Limb (tissue), 2 donors: ENCODE data around the gene SIK2.
"Not testable (repeated sequence)": the region's sequence is repeated elsewhere in the genome, so short reads cannot be mapped to it uniquely, and the experiment has no call there.

Experiments
- DNase-seq, 2 donors: peaks; one replicate each; pipeline ENCODE4 v3.0.0-alpha.2; 2016; ENCODE audit errors: extremely low spot score in 2 of 2

The SIK2 gene

GRCh38 chr11:111759376-111759775, 157.1 kb downstream of the SIK2 start:
- DNase-seq, result no peak

GRCh38 chr11:111759778-111760407, 157.6 kb downstream of the SIK2 start:
- DNase-seq, result no peak

GRCh38 chr11:111761036-111761435, 158.8 kb downstream of the SIK2 start:
- no peak for DNase-seq

GRCh38 chr11:111762526-111762925, 160.3 kb downstream of the SIK2 start:
- no peak for DNase-seq

- no peak for DNase-seq
Observed at GRCh38 chr11:111762981-111763643, 160.9 kb downstream of the SIK2 start.

- no peak for DNase-seq
Observed at GRCh38 chr11:111764621-111765020, 162.4 kb downstream of the SIK2 start.

- DNase-seq, result no peak
Observed at GRCh38 chr11:111765320-111765983, 163.2 kb downstream of the SIK2 start.

- peak; percentile 83 to 92 for DNase-seq
Observed at GRCh38 chr11:111765984-111766833, 164.0 kb downstream of the SIK2 start, which contains the start of gene PPP2R1B. Gene PPP2R1B, minus strand, starts transcription at chr11:111766389. Its CDS starts 28 bp downstream, at chr11:111766361.

- DNase-seq, result no peak
Observed at GRCh38 chr11:111766834-111767142, 164.5 kb downstream of the SIK2 start.

- no peak for DNase-seq
Observed at GRCh38 chr11:111770581-111771134, 168.4 kb downstream of the SIK2 start.

GRCh38 chr11:111771205-111771604, 169.0 kb downstream of the SIK2 start:
- DNase-seq, result not testable (repeated sequence)

- DNase-seq, result no peak
Observed at GRCh38 chr11:111772535-111772934, 170.3 kb downstream of the SIK2 start.

- DNase-seq, result peak; percentile 29 to 40
Observed at GRCh38 chr11:111774955-111775710, 172.9 kb downstream of the SIK2 start.

GRCh38 chr11:111776398-111777093, 174.3 kb downstream of the SIK2 start:
- no peak for DNase-seq

- peak in 1 of 2 donors; percentile 85 for DNase-seq
Observed at GRCh38 chr11:111777094-111778046, 175.1 kb downstream of the SIK2 start.

GRCh38 chr11:111778047-111778558, 175.9 kb downstream of the SIK2 start:
- no peak for DNase-seq

GRCh38 chr11:111779118-111779517, 176.9 kb downstream of the SIK2 start:
- no peak for DNase-seq
